LNCaP clone FGC (cell line): ENCODE measurements around the gene DOCK4.

Experiments used
- DNase-seq: peaks from one replicate; pipeline ENCODE4 v3.0.0-alpha.2; 2011; ENCODE audit warnings: low read depth
- H3K4me3 ChIP-seq: 2 replicates; pipeline ENCODE4 v1.5.1; 2011; ENCODE audit warnings: mild to moderate bottlenecking, low read depth, low read length, control low read depth
- TF ChIP-seq, protein P1 (sequence below): IDR thresholded peaks from 2 replicates; pipeline ENCODE4 v1.5.1; 2012; ENCODE audit warnings: mild to moderate bottlenecking; ENCODE audit not compliant: control insufficient read depth, insufficient read depth; ENCODE audit errors: extremely low read depth

DOCK4 gene

GRCh38 chr7:112248598-112248997 lies 42.4 kb upstream of the DOCK4 start:
- TF ChIP-seq, protein P1, sequence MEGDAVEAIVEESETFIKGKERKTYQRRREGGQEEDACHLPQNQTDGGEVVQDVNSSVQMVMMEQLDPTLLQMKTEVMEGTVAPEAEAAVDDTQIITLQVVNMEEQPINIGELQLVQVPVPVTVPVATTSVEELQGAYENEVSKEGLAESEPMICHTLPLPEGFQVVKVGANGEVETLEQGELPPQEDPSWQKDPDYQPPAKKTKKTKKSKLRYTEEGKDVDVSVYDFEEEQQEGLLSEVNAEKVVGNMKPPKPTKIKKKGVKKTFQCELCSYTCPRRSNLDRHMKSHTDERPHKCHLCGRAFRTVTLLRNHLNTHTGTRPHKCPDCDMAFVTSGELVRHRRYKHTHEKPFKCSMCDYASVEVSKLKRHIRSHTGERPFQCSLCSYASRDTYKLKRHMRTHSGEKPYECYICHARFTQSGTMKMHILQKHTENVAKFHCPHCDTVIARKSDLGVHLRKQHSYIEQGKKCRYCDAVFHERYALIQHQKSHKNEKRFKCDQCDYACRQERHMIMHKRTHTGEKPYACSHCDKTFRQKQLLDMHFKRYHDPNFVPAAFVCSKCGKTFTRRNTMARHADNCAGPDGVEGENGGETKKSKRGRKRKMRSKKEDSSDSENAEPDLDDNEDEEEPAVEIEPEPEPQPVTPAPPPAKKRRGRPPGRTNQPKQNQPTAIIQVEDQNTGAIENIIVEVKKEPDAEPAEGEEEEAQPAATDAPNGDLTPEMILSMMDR = no peak
- no peak overlapping the region for H3K4me3 ChIP-seq
- DNase-seq = no peak

GRCh38 chr7:112238852-112239610 lies 32.8 kb upstream of the DOCK4 start:
- no peak overlapping the region for H3K4me3 ChIP-seq
- DNase-seq = peak; percentile 63
- TF ChIP-seq, protein P1 = no peak

DNA sequence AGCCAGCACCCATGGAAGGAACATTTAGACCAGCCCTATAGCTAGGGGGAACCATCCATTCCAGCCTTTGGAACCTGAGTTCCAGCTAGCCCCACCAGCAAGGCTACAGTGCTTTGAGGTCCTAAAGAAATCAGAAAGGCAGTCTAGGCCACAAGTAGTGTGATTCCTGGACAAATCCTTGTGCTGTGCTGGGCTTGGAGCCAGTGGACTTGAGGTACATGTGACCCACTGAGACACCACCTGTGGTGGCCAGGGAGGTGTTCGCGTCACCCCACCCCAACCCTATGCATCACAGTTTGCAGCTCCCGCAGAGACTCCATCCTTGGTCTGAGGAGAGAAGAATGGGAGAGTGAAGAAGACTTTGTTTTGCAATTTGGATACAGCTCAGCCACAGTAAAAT lies 32.1 kb upstream of the DOCK4 start:
- DNase-seq = no peak
- TF ChIP-seq, protein P1 = no peak
- no peak overlapping the region for H3K4me3 ChIP-seq

GRCh38 chr7:112236597-112236996 lies 30.4 kb upstream of the DOCK4 start:
- H3K4me3 ChIP-seq = no peak overlapping the region
- TF ChIP-seq, protein P1 = no peak

GRCh38 chr7:112234147-112234546 lies 27.9 kb upstream of the DOCK4 start:
- no peak for DNase-seq
- H3K4me3 ChIP-seq = no peak overlapping the region
- TF ChIP-seq, protein P1 = no peak

More at GRCh38 chr7:112236597-112236996, 30.4 kb upstream of the DOCK4 start:
- DNase-seq = no peak

DNA sequence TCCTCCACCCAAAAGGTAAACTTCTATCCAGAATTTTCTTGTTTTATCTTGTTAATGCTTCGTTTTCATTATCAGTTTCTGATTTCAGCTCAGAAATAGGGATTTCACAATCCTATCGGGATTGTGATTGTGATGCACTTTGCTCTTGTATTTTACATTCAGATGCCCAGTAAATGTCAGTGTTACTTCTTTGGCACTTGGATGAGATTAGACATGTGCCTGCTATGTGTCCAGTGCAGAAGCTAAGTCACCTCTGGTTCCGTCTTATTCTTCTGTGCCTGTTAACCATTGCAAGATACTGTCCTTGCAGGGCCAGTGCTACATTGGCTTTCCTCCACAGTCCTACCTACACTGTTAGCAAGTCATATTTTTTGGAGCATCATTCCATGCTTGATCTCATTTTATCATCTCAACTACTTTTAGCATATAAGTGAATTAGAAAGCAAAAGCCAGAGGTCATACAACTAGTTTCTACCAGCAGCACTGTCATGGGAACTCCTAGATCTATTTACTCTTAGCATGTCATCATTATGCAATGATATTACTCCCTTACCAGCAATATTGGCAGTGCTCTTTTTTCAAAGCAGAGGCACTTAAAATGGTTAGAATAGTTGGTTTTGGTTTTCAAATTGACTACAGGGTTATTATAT lies 27.0 kb upstream of the DOCK4 start:
- no peak for DNase-seq
- TF ChIP-seq, protein P1 = no peak
- no peak overlapping the region for H3K4me3 ChIP-seq
